ENCODE results near the gene ATP8A2.

Gene ATP8A2

GRCh38 chr13:25990801-25991200 is 619.0 kb downstream of the ATP8A2 start:
- H3K9me3 ChIP-seq (ENCODE audit: low read depth, low read length) = no peaks in the 10 kb centered on the region
- DNase-seq (ENCODE audit: low read depth, low spot score) = no peak
- no peaks in the 10 kb centered on the region for H3K36me3 ChIP-seq (ENCODE audit: insufficient read depth, low read length)
- no peak for TF ChIP-seq FOXP2 (optimal IDR thresholded peaks at IDR 0.05; ENCODE audit: control extremely low read depth, extremely low read length, insufficient read depth)
- TF ChIP-seq EZH2 (IDR thresholded peaks at IDR 0.05) = no peak
- no peak for TF ChIP-seq POLR2AphosphoS5 (IDR thresholded peaks at IDR 0.05; ENCODE audit: borderline replicate concordance, low read depth, low read length)
- H3K4me3 ChIP-seq = no peak overlapping the region
- H3K27ac ChIP-seq = no peak overlapping the region
- H3K9ac ChIP-seq (ENCODE audit: insufficient read length) = no peak overlapping the region

- no peak overlapping the region for H3K27ac ChIP-seq
- no peak for TF ChIP-seq POLR2AphosphoS5 (IDR thresholded peaks at IDR 0.05; ENCODE audit: borderline replicate concordance, low read depth, low read length)
- no peak for TF ChIP-seq EZH2 (IDR thresholded peaks at IDR 0.05)
- no peak for TF ChIP-seq FOXP2 (optimal IDR thresholded peaks at IDR 0.05; ENCODE audit: control extremely low read depth, extremely low read length, insufficient read depth)
- DNase-seq (ENCODE audit: low read depth, low spot score) = no peak
- H3K9me3 ChIP-seq (ENCODE audit: low read depth, low read length) = no peaks in the 10 kb centered on the region
- H3K36me3 ChIP-seq (ENCODE audit: insufficient read depth, low read length) = no peaks in the 10 kb centered on the region
- H3K9ac ChIP-seq (ENCODE audit: insufficient read length) = no peak overlapping the region
- H3K4me3 ChIP-seq = no peak overlapping the region
Observed at GRCh38 chr13:25992076-25992475, 620.3 kb downstream of the ATP8A2 start.

- no peak overlapping the region for H3K9ac ChIP-seq (ENCODE audit: insufficient read length)
- H3K4me3 ChIP-seq = no peak overlapping the region
- no peaks in the 10 kb centered on the region for H3K36me3 ChIP-seq (ENCODE audit: insufficient read depth, low read length)
- TF ChIP-seq POLR2AphosphoS5 (IDR thresholded peaks at IDR 0.05; ENCODE audit: borderline replicate concordance, low read depth, low read length) (no peak), EZH2 (IDR thresholded peaks at IDR 0.05) (no peak), FOXP2 (optimal IDR thresholded peaks at IDR 0.05; ENCODE audit: control extremely low read depth, extremely low read length, insufficient read depth) (no peak)
- no peak overlapping the region for H3K27ac ChIP-seq
- no peaks in the 10 kb centered on the region for H3K9me3 ChIP-seq (ENCODE audit: low read depth, low read length)
- DNase-seq (ENCODE audit: low read depth, low spot score) = no peak
Observed at GRCh38 chr13:26007261-26008125, 635.7 kb downstream of the ATP8A2 start.

- H3K9ac ChIP-seq (ENCODE audit: insufficient read length) = no peak overlapping the region
- no peaks in the 10 kb centered on the region for H3K9me3 ChIP-seq (ENCODE audit: low read depth, low read length)
- TF ChIP-seq EZH2 (IDR thresholded peaks at IDR 0.05) (no peak), FOXP2 (optimal IDR thresholded peaks at IDR 0.05; ENCODE audit: control extremely low read depth, extremely low read length, insufficient read depth) (no peak), POLR2AphosphoS5 (IDR thresholded peaks at IDR 0.05; ENCODE audit: borderline replicate concordance, low read depth, low read length) (no peak)
- no peaks in the 10 kb centered on the region for H3K36me3 ChIP-seq (ENCODE audit: insufficient read depth, low read length)
- no peak overlapping the region for H3K4me3 ChIP-seq
- DNase-seq (ENCODE audit: low read depth, low spot score) = no peak
- H3K27ac ChIP-seq = no peak overlapping the region
Observed at GRCh38 chr13:26010487-26011207, 638.9 kb downstream of the ATP8A2 start.

- Histone ChIP-seq H3K27ac (no peak overlapping the region), H3K4me3 (no peak overlapping the region), H3K36me3 (ENCODE audit: insufficient read depth, low read length) (no peaks in the 10 kb centered on the region), H3K9ac (ENCODE audit: insufficient read length) (no peak overlapping the region), H3K9me3 (ENCODE audit: low read depth, low read length) (no peaks in the 10 kb centered on the region)
- TF ChIP-seq POLR2AphosphoS5 (IDR thresholded peaks at IDR 0.05; ENCODE audit: borderline replicate concordance, low read depth, low read length) (no peak), FOXP2 (optimal IDR thresholded peaks at IDR 0.05; ENCODE audit: control extremely low read depth, extremely low read length, insufficient read depth) (no peak), EZH2 (IDR thresholded peaks at IDR 0.05) (no peak)
- DNase-seq (ENCODE audit: low read depth, low spot score) = no peak
Observed at GRCh38 chr13:26011208-26011573, 639.4 kb downstream of the ATP8A2 start.

- DNase-seq (ENCODE audit: low read depth, low spot score) = no peak
- Histone ChIP-seq H3K36me3 (ENCODE audit: insufficient read depth, low read length) (no peaks in the 10 kb centered on the region), H3K27ac (no peak overlapping the region), H3K9me3 (ENCODE audit: low read depth, low read length) (no peaks in the 10 kb centered on the region), H3K4me3 (no peak overlapping the region), H3K9ac (ENCODE audit: insufficient read length) (no peak overlapping the region)
- no peak for TF ChIP-seq FOXP2 (optimal IDR thresholded peaks at IDR 0.05; ENCODE audit: control extremely low read depth, extremely low read length, insufficient read depth)
- no peak for TF ChIP-seq POLR2AphosphoS5 (IDR thresholded peaks at IDR 0.05; ENCODE audit: borderline replicate concordance, low read depth, low read length)
- TF ChIP-seq EZH2 (IDR thresholded peaks at IDR 0.05) = no peak
Observed at GRCh38 chr13:26011996-26012821, 640.4 kb downstream of the ATP8A2 start.

- Histone ChIP-seq H3K36me3 (ENCODE audit: insufficient read depth, low read length) (no peaks in the 10 kb centered on the region), H3K27ac (no peak overlapping the region), H3K4me3 (no peak overlapping the region), H3K9ac (ENCODE audit: insufficient read length) (no peak overlapping the region), H3K9me3 (ENCODE audit: low read depth, low read length) (no peaks in the 10 kb centered on the region)
- no peak for TF ChIP-seq FOXP2 (optimal IDR thresholded peaks at IDR 0.05; ENCODE audit: control extremely low read depth, extremely low read length, insufficient read depth)
- TF ChIP-seq POLR2AphosphoS5 (IDR thresholded peaks at IDR 0.05; ENCODE audit: borderline replicate concordance, low read depth, low read length) = no peak
- TF ChIP-seq EZH2 (IDR thresholded peaks at IDR 0.05) = no peak
- no peak for DNase-seq (ENCODE audit: low read depth, low spot score)
Observed at GRCh38 chr13:26012995-26013394, 641.2 kb downstream of the ATP8A2 start.
